Measurements from ENCODE around the gene NOC4L.
"Not testable (repeated sequence)": the region's sequence is repeated elsewhere in the genome, so short reads cannot be mapped to it uniquely, and the experiment has no call there.

The NOC4L gene

DNA sequence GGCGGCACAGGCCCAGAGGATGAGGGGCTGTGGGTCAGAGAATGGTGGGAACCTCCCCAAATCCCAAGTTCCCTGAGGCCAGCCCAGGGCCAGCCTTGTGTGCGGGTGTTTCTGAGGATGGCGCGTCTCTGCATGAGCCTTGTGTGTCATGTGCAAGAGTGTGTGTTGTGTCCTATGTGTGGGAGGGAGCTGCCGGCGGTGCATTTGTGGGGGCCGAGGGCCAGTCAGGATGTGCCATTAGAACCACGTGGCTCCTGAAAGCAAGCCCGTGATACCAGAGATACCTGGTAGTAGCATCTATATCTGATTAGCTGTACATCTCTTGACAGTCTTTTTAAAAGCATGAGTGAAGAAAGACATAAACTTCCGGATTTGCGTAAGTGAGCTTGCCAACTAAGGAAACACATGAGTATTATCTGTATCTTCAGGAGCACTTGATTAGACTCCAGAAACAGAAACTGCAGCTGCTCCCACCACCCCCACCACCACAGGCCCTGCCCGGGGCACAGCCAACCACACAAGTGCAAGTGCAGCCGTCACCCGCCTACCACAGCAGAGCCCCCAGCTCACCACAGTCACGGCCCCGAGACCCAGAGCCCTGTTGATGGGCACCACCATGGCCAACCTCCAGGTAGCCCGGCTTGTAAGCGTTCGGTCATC lies 19.4 kb upstream of the NOC4L start:
- DNase-seq, result no peak

DNA sequence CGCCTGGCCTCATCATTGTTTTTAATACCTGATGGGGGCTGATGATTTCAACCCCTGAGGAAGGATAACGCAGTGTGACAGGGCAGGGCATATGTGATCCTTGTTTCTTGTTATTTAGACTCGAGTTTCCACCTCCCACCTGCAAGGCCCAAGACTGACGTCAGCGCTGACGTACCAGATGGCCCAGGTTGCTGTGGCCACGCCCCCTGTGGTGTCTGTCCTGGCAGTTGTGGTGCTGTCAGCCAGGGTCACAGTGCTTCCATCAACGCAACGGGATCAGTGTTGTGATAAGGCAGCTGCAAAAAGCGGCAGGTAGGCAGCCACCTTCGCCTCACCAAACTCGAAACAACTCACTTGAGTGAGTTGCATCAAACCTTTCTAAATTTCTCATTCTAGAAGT lies 18.5 kb upstream of the NOC4L start:
- DNase-seq, result no peak

GRCh38 chr12:132127041-132127440 lies 17.2 kb upstream of the NOC4L start:
- DNase-seq, result no peak

DNA sequence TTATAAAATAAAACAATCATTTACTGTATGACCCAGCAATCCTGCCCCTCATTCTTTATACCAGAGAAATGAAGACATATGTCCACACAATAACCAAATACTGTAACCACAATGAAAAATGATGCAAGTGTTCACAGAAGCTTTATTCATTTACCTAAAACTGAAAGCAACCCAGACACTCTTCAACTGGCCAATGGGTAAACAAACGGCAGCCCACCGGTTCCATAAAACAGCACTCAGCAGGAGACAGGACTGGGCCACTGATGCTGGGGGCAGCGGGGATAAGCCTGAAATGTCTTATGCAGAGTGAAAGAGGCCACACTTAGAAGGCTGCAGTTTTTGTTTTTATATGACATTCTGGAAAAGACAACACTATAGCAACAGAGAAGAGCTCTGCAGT lies 15.2 kb upstream of the NOC4L start:
- DNase-seq, result no peak

DNA sequence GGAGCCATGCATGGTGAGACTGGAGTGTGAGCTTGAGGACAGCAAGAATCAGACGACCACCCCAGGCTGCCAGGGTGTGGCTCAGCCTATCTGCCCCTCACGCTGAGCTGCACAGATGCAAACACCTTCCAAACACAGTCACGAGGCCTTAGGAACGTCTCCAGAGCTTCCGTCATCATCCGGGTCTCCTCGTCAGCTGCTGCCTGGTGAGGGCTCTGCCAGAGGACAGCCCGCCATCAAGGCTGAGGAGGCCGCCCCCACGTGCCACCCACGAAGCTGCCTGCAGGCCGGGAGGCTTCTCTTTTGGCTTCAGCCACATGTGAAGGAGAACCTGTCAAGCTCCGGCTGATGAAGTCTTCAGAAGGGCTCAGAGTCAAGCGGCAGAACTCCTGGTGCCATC lies 13.6 kb upstream of the NOC4L start:
- no peak for DNase-seq

DNA sequence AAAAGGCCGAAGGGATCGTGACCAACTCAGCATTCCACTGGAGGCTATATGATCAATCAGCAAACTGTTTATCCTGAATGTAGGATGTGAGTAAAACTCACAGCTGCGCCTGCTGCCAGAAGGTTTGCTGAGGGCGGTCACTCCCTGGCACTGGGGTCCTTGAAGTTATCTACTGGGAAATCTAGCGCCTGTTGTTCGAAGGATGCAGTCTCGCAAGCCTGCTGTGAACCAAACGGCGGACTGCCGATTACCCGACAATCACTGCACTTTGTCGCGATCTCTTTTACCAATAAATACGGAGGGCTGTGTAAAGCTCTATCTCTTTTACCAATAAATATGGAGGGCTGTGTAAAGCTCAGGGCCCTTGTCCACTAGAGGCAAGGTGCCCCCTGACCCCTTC lies 13.0 kb upstream of the NOC4L start:
- no peak for DNase-seq

- no peak for DNase-seq
Measured at GRCh38 chr12:132131952-132132351, 12.3 kb upstream of the NOC4L start.

GRCh38 chr12:132132609-132133430 lies 11.4 kb upstream of the NOC4L start:
- DNase-seq, result no peak

DNA sequence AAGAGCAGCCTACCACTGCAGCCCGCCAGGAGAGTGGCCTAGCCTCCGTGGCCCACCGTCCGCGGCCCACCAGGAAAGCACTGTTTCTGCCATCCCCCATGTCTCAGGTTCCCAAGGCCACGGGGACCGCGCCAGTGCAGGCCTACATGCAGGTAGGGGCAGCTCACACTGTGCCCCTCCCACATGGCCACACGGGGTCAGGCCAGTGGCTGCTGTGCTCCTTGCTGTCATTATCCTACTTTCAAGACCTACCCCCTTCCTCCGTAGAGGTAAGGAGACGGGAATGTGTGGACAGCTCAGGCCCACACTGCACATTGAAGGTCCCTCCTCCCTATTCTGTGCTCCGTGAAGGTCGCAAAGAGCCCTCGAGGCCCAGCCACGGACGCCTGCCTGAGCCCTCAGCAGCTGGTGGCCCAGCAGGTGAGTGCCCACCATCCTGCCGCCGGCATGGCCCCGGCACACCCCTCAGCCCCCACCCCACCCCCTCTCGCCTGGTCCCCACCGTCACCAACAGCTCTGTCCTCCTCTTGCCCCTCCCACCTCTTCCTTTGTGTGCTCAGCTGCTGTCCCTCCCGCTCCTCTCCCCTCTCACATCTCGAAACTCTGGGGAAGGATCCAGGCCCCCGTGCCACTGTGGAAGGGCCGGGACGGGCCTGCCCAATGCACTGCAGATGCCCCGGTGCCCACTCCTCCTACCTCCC lies 10.2 kb upstream of the NOC4L start:
- DNase-seq, result no peak

DNA sequence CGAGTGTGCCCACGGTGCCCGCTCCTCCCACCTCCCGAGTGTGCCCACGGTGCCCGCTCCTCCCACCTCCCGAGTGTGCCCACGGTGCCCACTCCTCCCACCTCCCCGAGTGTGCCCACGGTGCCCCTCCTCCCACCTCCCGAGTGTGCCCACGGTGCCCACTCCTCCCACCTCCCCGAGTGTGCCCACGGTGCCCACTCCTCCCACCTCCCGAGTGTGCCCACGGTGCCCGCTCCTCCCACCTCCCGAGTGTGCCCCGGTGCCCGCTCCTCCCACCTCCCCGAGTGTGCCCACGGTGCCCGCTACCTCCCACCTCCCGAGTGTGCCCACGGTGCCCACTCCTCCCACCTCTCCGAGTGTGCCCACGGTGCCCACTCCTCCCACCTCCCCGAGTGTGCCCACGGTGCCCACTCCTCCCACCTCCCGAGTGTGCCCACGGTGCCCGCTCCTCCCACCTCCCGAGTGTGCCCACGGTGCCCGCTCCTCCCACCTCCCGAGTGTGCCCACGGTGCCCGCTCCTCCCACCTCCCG lies 9.5 kb upstream of the NOC4L start:
- DNase-seq, result not testable (repeated sequence)

DNA sequence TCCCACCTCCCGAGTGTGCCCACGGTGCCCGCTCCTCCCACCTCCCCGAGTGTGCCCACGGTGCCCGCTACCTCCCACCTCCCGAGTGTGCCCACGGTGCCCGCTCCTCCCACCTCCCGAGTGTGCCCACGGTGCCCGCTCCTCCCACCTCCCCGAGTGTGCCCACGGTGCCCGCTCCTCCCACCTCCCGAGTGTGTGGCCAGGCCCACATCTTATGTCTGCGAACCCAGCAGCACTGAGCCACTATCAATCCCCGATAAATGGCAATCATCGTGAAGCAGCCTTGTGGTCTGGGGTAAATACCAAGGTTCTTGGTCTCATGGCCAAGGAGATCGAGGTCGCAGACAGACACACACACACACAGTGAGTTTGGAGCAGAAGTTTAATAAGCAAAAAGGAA lies 8.0 kb upstream of the NOC4L start:
- not testable (repeated sequence) for DNase-seq

GRCh38 chr12:132137483-132138125 lies 6.7 kb upstream of the NOC4L start:
- DNase-seq, result no peak

GRCh38 chr12:132138941-132139871 lies 5.1 kb upstream of the NOC4L start:
- no peak for DNase-seq

GRCh38 chr12:132139912-132140311 lies 4.3 kb upstream of the NOC4L start:
- DNase-seq, result no peak

GRCh38 chr12:132140501-132140900 lies 3.8 kb upstream of the NOC4L start:
- no peak for DNase-seq

DNA sequence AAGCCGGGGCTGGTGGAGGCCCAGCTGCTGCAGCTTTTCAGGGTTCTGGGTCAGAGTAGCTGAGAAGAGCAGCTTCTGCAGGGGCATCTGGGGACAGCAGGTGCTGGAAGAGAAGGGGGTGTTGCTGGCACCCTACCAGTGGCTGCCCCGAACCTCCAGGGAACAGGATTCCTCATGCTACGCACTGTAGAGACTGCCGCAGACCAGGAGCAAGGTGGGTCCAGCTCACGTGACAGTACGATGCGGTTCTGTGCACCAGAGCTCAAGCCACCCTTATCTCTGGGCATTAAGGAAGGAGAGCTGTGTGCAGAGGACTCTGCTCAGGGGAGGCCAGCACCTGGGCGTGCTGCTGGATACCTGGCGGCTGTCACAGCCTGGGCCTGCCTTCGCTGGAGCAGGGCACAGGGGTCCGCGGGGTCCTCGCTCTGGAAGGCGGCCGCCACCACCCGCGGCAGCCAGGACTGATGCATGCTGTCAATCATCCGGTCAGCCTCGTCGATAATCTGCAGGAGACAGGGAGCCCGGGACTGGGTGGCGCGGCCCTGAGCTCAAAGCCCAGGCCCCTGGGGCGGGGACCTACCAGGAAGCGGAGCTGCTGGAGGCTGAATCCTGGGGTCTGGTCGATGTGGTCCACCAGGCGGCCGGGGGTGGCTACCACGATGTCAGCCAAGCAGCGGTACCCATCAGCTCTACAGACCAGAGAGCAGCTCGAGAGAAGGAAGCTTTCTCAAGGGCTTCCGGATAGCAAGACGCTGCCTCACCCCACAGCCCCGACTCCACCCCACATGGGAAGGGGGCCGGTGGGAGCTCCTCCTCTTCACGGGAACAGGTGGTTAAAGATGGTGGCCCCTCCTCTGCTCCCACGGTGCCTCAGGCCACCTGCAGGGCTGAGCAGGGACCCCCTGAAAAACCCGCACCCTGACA lies 3.1 kb upstream of the NOC4L start:
- no peak for DNase-seq

GRCh38 chr12:132141976-132142678 lies 2.1 kb upstream of the NOC4L start:
- DNase-seq, result no peak

GRCh38 chr12:132142679-132143335 lies 1.4 kb upstream of the NOC4L start:
- no peak for DNase-seq

GRCh38 chr12:132143336-132144071 lies 753 bp upstream of the NOC4L start:
- no peak for DNase-seq

All from amniotic stem cell (primary cell).